Glomerular endothelial cell (primary cell): Measurements from ENCODE around the gene PTGER1. TPM values are rescaled to one million over a fixed set of nuclear protein-coding genes. Genes with fewer than 3 reads are reported as not detected.

Experiments
- DNase-seq: peaks from one replicate; pipeline ENCODE4 v3.0.0-alpha.2; 2011; ENCODE audit warnings: low read depth, low spot score; ENCODE audit errors: extremely low read depth
- total RNA-seq: library from RNA; depleted of rRNA; stranded (reverse); fragments of >200 nt; gene quantifications from 2 replicates; pipeline ENCODE4 v1.2.3, GENCODE V29; 2015

The PTGER1 gene
- total RNA-seq, 1 donor from 2014 or later = 0.64 TPM

- DNase-seq = no peak
Measured at GRCh38 chr19:14502334-14503092, 27.4 kb upstream of the PTGER1 start.

- DNase-seq = no peak
Measured at GRCh38 chr19:14497228-14497921, 22.2 kb upstream of the PTGER1 start.

GRCh38 chr19:14496834-14497227 lies 21.7 kb upstream of the PTGER1 start:
- DNase-seq = no peak

- DNase-seq = peak; percentile 88
Measured at GRCh38 chr19:14496029-14496833, 21.1 kb upstream of the PTGER1 start, which contains the start of gene GIPC1. TSS of gene GIPC1 (minus strand) at chr19:14496127. CDS start at chr19:14482976, 13,151 bp downstream.

- DNase-seq = no peak
Measured at GRCh38 chr19:14495672-14496028, 20.5 kb upstream of the PTGER1 start.

- no peak for DNase-seq
Measured at GRCh38 chr19:14494910-14495671, 19.9 kb upstream of the PTGER1 start.

GRCh38 chr19:14494411-14494810 lies 19.3 kb upstream of the PTGER1 start:
- no peak for DNase-seq

- DNase-seq = no peak
Measured at GRCh38 chr19:14492756-14493337, 17.7 kb upstream of the PTGER1 start.

GRCh38 chr19:14487370-14488125 lies 12.4 kb upstream of the PTGER1 start:
- no peak for DNase-seq

- DNase-seq = no peak
Measured at GRCh38 chr19:14482172-14482941, 7.2 kb upstream of the PTGER1 start.

- DNase-seq = no peak
Measured at GRCh38 chr19:14480700-14481079, 5.5 kb upstream of the PTGER1 start.

- no peak for DNase-seq
Measured at GRCh38 chr19:14479975-14480699, 5.0 kb upstream of the PTGER1 start.

GRCh38 chr19:14479309-14479974 lies 4.3 kb upstream of the PTGER1 start:
- no peak for DNase-seq

- DNase-seq = no peak
Measured at GRCh38 chr19:14478113-14478545, 3.0 kb upstream of the PTGER1 start.

- DNase-seq = no peak
Measured at GRCh38 chr19:14477418-14478112, 2.4 kb upstream of the PTGER1 start.

- DNase-seq = no peak
Measured at GRCh38 chr19:14476673-14477401, 1.7 kb upstream of the PTGER1 start.
